Astrocyte (in vitro differentiated cells and primary cell): Measurements from ENCODE around the gene BRD8. TPM values are rescaled to one million over a fixed set of nuclear protein-coding genes. Genes with fewer than 3 reads are reported as not detected.
"Not testable (repeated sequence)": the region's sequence is repeated elsewhere in the genome, so short reads cannot be mapped to it uniquely, and the experiment has no call there.

ENCODE experiments used
- DNase-seq: peaks from one replicate; pipeline ENCODE4 v3.0.0-alpha.2; 2010; ENCODE audit warnings: low read depth
- FAIRE-seq: peaks from 2 replicates; lab custom pipeline; 2011; peaks lifted over from hg19 to GRCh38; lab: Jason Lieb, UNC
- H2AFZ ChIP-seq: 2 replicates; pipeline ENCODE4 v1.6.0; 2012; ENCODE audit warnings: low read depth, low read length, inconsistent platforms
- H3K27ac ChIP-seq: 2 replicates; pipeline ENCODE4 v1.5.1; 2011; ENCODE audit warnings: low read depth, low read length, inconsistent platforms
- H3K27me3 ChIP-seq: 2 replicates; pipeline ENCODE4 v1.6.0; 2011; ENCODE audit warnings: low read length, inconsistent platforms; ENCODE audit not compliant: insufficient read depth
- H3K36me3 ChIP-seq: 2 replicates; pipeline ENCODE4 v1.5.1; 2011; ENCODE audit warnings: low read length, inconsistent platforms; ENCODE audit not compliant: insufficient read depth
- H3K4me1 ChIP-seq: 2 replicates; pipeline ENCODE4 v1.5.1; 2011; ENCODE audit warnings: low read length, inconsistent platforms; ENCODE audit not compliant: insufficient read depth
- H3K4me2 ChIP-seq: 2 replicates; pipeline ENCODE4 v1.6.0; 2012; ENCODE audit warnings: low read length, inconsistent platforms
- H3K4me3 ChIP-seq: 2 replicates; pipeline ENCODE4 v1.5.1; 2011; ENCODE audit warnings: low read depth, mild to moderate bottlenecking, low read length, inconsistent platforms; ENCODE audit not compliant: insufficient read depth
- H3K79me2 ChIP-seq: 2 replicates; pipeline ENCODE4 v1.6.0; 2012; ENCODE audit warnings: mild to moderate bottlenecking, low read length, inconsistent platforms; ENCODE audit not compliant: insufficient read depth
- H3K9ac ChIP-seq: 2 replicates; pipeline ENCODE4 v1.6.0; 2012; ENCODE audit warnings: mild to moderate bottlenecking, low read length, inconsistent platforms
- H3K9me3 ChIP-seq: 2 replicates; pipeline ENCODE4 v1.5.1; 2012; ENCODE audit warnings: low read depth, mild to moderate bottlenecking, low read length, inconsistent platforms; ENCODE audit not compliant: insufficient read depth
- H4K20me1 ChIP-seq: 2 replicates; pipeline ENCODE4 v1.6.0; 2012; ENCODE audit warnings: low read length, inconsistent platforms; ENCODE audit not compliant: insufficient read depth
- H3K27ac Mint-ChIP-seq: one replicate; pipeline ENCODE4 v1.8.0; 2021; ENCODE audit warnings: mild to moderate bottlenecking, mixed read lengths; ENCODE audit not compliant: unreplicated experiment
- H3K27me3 Mint-ChIP-seq: one replicate; pipeline ENCODE4 v1.8.0; 2021; ENCODE audit warnings: low read depth, mixed read lengths; ENCODE audit not compliant: unreplicated experiment
- H3K36me3 Mint-ChIP-seq: one replicate; pipeline ENCODE4 v1.8.0; 2021; ENCODE audit warnings: low read depth, mixed read lengths; ENCODE audit not compliant: unreplicated experiment
- H3K4me1 Mint-ChIP-seq: one replicate; pipeline ENCODE4 v1.8.0; 2021; ENCODE audit warnings: low read depth, mixed read lengths; ENCODE audit not compliant: unreplicated experiment
- H3K4me3 Mint-ChIP-seq: one replicate; pipeline ENCODE4 v1.8.0; 2021; ENCODE audit warnings: mild to moderate bottlenecking, moderate library complexity, mixed read lengths; ENCODE audit not compliant: unreplicated experiment
- H3K9me3 Mint-ChIP-seq: one replicate; pipeline ENCODE4 v1.8.0; 2021; ENCODE audit warnings: mild to moderate bottlenecking, mixed read lengths; ENCODE audit not compliant: unreplicated experiment
- EZH2 ChIP-seq: IDR thresholded peaks from 2 replicates; pipeline ENCODE4 v1.6.1; 2012; ENCODE audit warnings: mild to moderate bottlenecking, low read length, inconsistent platforms; ENCODE audit not compliant: insufficient read depth
- total RNA-seq: library from RNA; stranded (reverse); gene quantifications from 2 replicates; pipeline ENCODE4 v1.2.1, GENCODE V29; 2021
- TF ChIP-seq, protein P1 (sequence below): IDR thresholded peaks from 2 replicates; pipeline ENCODE4 v1.5.1; 2011; ENCODE audit warnings: low read depth, mild to moderate bottlenecking, inconsistent platforms, low read length, moderate library complexity; ENCODE audit not compliant: insufficient read depth

BRD8 gene
- total RNA-seq, 1 donor from 2014 or later, result 33.1 TPM

DNA sequence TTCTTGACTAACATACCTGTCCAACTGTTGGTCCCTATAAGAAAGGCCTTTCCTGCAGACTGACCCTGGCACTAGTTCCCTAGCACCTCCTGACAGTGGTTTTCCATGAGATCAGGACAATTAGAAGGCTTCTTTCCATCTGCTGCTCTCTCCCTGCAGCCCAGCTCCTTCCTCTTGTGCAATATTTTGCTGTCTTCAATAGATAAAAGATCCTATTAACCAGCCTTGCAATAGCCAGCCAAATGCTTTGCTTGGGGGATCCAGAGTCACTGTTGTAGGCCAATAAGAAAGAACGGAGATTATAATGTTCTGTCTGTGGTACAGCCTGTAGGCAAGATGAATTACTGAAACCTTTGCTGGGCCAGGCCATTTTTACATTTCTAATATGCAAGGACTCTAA is 20.8 kb downstream of the BRD8 start:
- no peak for DNase-seq
- no peaks in the 10 kb centered on the region for H3K4me1 Mint-ChIP-seq
- no peak overlapping the region for H3K4me3 Mint-ChIP-seq
- H3K9me3 ChIP-seq, result no peaks in the 10 kb centered on the region
- H3K27ac Mint-ChIP-seq, result no peak overlapping the region
- no peak overlapping the region for H3K27ac ChIP-seq
- H3K4me1 ChIP-seq, result no peaks in the 10 kb centered on the region
- peaks cover 20% of the 10 kb centered on the region for H3K36me3 Mint-ChIP-seq
- no peaks in the 10 kb centered on the region for H3K27me3 Mint-ChIP-seq
- TF ChIP-seq, protein P1, sequence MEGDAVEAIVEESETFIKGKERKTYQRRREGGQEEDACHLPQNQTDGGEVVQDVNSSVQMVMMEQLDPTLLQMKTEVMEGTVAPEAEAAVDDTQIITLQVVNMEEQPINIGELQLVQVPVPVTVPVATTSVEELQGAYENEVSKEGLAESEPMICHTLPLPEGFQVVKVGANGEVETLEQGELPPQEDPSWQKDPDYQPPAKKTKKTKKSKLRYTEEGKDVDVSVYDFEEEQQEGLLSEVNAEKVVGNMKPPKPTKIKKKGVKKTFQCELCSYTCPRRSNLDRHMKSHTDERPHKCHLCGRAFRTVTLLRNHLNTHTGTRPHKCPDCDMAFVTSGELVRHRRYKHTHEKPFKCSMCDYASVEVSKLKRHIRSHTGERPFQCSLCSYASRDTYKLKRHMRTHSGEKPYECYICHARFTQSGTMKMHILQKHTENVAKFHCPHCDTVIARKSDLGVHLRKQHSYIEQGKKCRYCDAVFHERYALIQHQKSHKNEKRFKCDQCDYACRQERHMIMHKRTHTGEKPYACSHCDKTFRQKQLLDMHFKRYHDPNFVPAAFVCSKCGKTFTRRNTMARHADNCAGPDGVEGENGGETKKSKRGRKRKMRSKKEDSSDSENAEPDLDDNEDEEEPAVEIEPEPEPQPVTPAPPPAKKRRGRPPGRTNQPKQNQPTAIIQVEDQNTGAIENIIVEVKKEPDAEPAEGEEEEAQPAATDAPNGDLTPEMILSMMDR, result no peak
- TF ChIP-seq EZH2, result no peak
- no peak overlapping the region for H3K4me3 ChIP-seq
- no peak overlapping the region for H2AFZ ChIP-seq
- no peak for FAIRE-seq
- H4K20me1 ChIP-seq, result peaks cover 3% of the 10 kb centered on the region
- no peaks in the 10 kb centered on the region for H3K79me2 ChIP-seq
- peaks cover 56% of the 10 kb centered on the region for H3K36me3 ChIP-seq
- no peak overlapping the region for H3K4me2 ChIP-seq
- H3K9ac ChIP-seq, result no peak overlapping the region
- H3K27me3 ChIP-seq, result no peaks in the 10 kb centered on the region
- H3K9me3 Mint-ChIP-seq, result no peaks in the 10 kb centered on the region

DNA sequence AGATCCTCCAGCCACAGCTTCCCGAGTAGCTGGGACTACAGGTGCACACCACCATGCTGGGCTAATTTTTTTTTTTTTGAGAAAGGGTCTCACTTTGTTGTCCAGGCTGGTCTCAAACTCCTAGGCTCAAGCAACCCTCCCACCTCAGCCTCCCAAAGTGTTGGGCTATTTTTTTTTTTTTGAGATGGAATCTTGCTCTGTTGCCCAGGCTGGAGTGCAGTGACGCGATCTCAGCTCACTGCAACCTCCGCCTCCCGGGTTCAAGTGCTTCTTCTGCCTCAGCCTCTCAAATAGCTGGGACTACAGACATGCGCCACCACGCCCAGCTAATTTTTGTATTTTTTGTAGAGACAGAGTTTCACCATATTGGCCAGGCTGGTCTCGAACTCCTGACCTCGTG is 22.5 kb downstream of the BRD8 start:
- H3K4me3 ChIP-seq, H4K20me1 ChIP-seq, H3K9ac ChIP-seq, H3K4me3 Mint-ChIP-seq, H3K27ac ChIP-seq, H3K9me3 Mint-ChIP-seq, H2AFZ ChIP-seq, H3K9me3 ChIP-seq, H3K27ac Mint-ChIP-seq, H3K27me3 Mint-ChIP-seq, H3K4me1 ChIP-seq, FAIRE-seq, H3K4me1 Mint-ChIP-seq, H3K4me2 ChIP-seq, DNase-seq, H3K79me2 ChIP-seq, H3K27me3 ChIP-seq: not testable (repeated sequence)
- peaks cover 18% of the 10 kb centered on the region for H3K36me3 Mint-ChIP-seq
- H3K36me3 ChIP-seq, result peaks cover 40% of the 10 kb centered on the region

DNA sequence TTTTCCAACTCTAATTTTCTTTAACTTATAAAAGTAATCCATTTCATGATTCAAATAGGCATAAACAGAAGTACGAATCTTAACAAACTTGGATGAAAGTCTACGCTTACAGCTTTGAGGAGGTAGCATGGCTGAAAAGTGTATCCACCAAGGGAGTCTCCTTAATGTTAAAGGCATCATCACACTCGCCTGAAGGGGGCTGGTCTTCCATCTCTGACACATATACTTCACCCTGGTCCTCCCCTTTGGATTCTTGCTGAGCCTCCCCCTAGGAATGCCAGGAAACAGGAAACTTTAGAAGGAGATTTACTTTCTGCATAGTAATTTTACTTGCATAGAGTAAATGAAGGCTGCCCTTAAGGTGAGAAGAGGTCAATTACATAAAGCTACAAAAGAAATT is 28.9 kb downstream of the BRD8 start:
- H3K9me3 ChIP-seq, result no peaks in the 10 kb centered on the region
- H3K36me3 Mint-ChIP-seq, result no peaks in the 10 kb centered on the region
- peaks cover 4% of the 10 kb centered on the region for H3K27me3 Mint-ChIP-seq
- H3K4me3 Mint-ChIP-seq, result no peak overlapping the region
- TF ChIP-seq, protein P1, result no peak
- TF ChIP-seq EZH2, result no peak
- peaks cover 2% of the 10 kb centered on the region for H3K4me1 Mint-ChIP-seq
- no peak overlapping the region for H3K4me3 ChIP-seq
- no peaks in the 10 kb centered on the region for H3K79me2 ChIP-seq
- H3K4me2 ChIP-seq, result no peak overlapping the region
- H3K27ac ChIP-seq, result no peak overlapping the region
- no peak overlapping the region for H3K27ac Mint-ChIP-seq
- peaks cover 4% of the 10 kb centered on the region for H3K4me1 ChIP-seq
- peak; percentile 4 for DNase-seq
- no peak overlapping the region for H2AFZ ChIP-seq
- H3K36me3 ChIP-seq, result no peaks in the 10 kb centered on the region
- no peaks in the 10 kb centered on the region for H3K27me3 ChIP-seq
- FAIRE-seq, result no peak
- no peaks in the 10 kb centered on the region for H4K20me1 ChIP-seq
- no peak overlapping the region for H3K9ac ChIP-seq
- no peaks in the 10 kb centered on the region for H3K9me3 Mint-ChIP-seq
